Mesenchymal stem cell (in vitro differentiated cells and primary cell): ENCODE data around the gene PCDHB12. TPM values are rescaled to one million over a fixed set of nuclear protein-coding genes. Genes with fewer than 3 reads are reported as not detected.
"Not testable (repeated sequence)": the region's sequence is repeated elsewhere in the genome, so short reads cannot be mapped to it uniquely, and the experiment has no call there.

Experiments
- DNase-seq: peaks from one replicate; pipeline ENCODE4 v3.0.0-alpha.2; 2013
- H2AFZ ChIP-seq: one replicate; pipeline ENCODE4 v1.6.1; 2013; ENCODE audit warnings: low read depth, mild to moderate bottlenecking, control low read depth, inconsistent platforms, low read length, moderate library complexity
- H2AK5ac ChIP-seq: 2 replicates; pipeline ENCODE4 v1.6.1; 2013; ENCODE audit warnings: low read length, moderate library complexity, mild to moderate bottlenecking, inconsistent platforms; ENCODE audit not compliant: severe bottlenecking
- H2BK120ac ChIP-seq: one replicate; pipeline ENCODE4 v1.6.1; 2013; ENCODE audit warnings: low read depth, mild to moderate bottlenecking, inconsistent platforms, low read length, moderate library complexity
- H2BK12ac ChIP-seq, 2 experiments: one replicate each; pipeline ENCODE4 v1.6.1; 2013; ENCODE audit warnings: inconsistent platforms in 2 of 2, low read length in 2 of 2, mild to moderate bottlenecking in 2 of 2, moderate library complexity in 2 of 2, control low read depth in 1 of 2
- H2BK15ac ChIP-seq: one replicate; pipeline ENCODE4 v1.6.1; 2013; ENCODE audit warnings: mild to moderate bottlenecking, low read depth, inconsistent platforms; ENCODE audit not compliant: poor library complexity, severe bottlenecking
- H2BK5ac ChIP-seq: 2 replicates; pipeline ENCODE4 v1.6.1; 2013; ENCODE audit warnings: low read depth, mild to moderate bottlenecking, low read length, control low read depth, inconsistent platforms; ENCODE audit not compliant: poor library complexity, severe bottlenecking
- H3K14ac ChIP-seq, 2 experiments: one replicate each; pipeline ENCODE4 v1.6.1; 2013; ENCODE audit warnings: inconsistent platforms in 2 of 2, low read length in 2 of 2, control low read depth in 1 of 2, mild to moderate bottlenecking in 1 of 2, moderate library complexity in 1 of 2
- H3K18ac ChIP-seq, 2 experiments: one replicate each; pipeline ENCODE4 v1.6.1; 2013; ENCODE audit warnings: inconsistent platforms in 2 of 2, low read length in 2 of 2, control low read depth in 1 of 2, low read depth in 1 of 2, mild to moderate bottlenecking in 1 of 2
- H3K23ac ChIP-seq, 2 experiments: one replicate each; pipeline ENCODE4 v1.6.1; 2013; ENCODE audit warnings: inconsistent platforms in 2 of 2, low read length in 2 of 2, mild to moderate bottlenecking in 2 of 2, moderate library complexity in 2 of 2, control low read depth in 1 of 2
- H3K27ac ChIP-seq: 2 replicates; pipeline ENCODE4 v1.5.1; 2013; ENCODE audit warnings: mild to moderate bottlenecking, moderate library complexity, low read length, control low read depth, inconsistent platforms; ENCODE audit not compliant: poor library complexity, severe bottlenecking
- H3K27me3 ChIP-seq, 2 experiments: 2 replicates each; pipeline versions ENCODE4 v1.6.1 to v1.7.0; 2013; ENCODE audit warnings: low read length in 2 of 2, mild to moderate bottlenecking in 2 of 2, moderate library complexity in 2 of 2, control low read depth in 1 of 2, inconsistent platforms in 1 of 2; ENCODE audit not compliant: control insufficient read depth in 1 of 2, insufficient read depth in 1 of 2
- H3K36me3 ChIP-seq, 2 experiments: 2 replicates each; pipeline versions ENCODE4 v1.6.1 to v1.7.0; 2013; ENCODE audit warnings: low read length in 2 of 2, control low read depth in 1 of 2, inconsistent platforms in 1 of 2, low read depth in 1 of 2, mild to moderate bottlenecking in 1 of 2; ENCODE audit not compliant: insufficient read depth in 2 of 2, control insufficient read depth in 1 of 2
- H3K4ac ChIP-seq, 2 experiments: one replicate each; pipeline ENCODE4 v1.6.1; 2013; ENCODE audit warnings: inconsistent platforms in 2 of 2, low read length in 2 of 2, mild to moderate bottlenecking in 2 of 2, moderate library complexity in 2 of 2, control low read depth in 1 of 2, low read depth in 1 of 2
- H3K4me1 ChIP-seq: 2 replicates; pipeline ENCODE4 v1.6.1; 2013; ENCODE audit warnings: low read depth, low read length, control low read depth; ENCODE audit not compliant: control insufficient read depth, insufficient read depth
- H3K4me2 ChIP-seq: 2 replicates; pipeline ENCODE4 v1.6.1; 2013; ENCODE audit warnings: low read length, mild to moderate bottlenecking, inconsistent platforms; ENCODE audit not compliant: poor library complexity, severe bottlenecking
- H3K4me3 ChIP-seq, 2 experiments: 2 replicates each; pipeline versions ENCODE4 v1.5.1 to v1.7.0; 2013; ENCODE audit warnings: low read length in 2 of 2, mild to moderate bottlenecking in 2 of 2, control low read depth in 1 of 2, low read depth in 1 of 2; ENCODE audit not compliant: insufficient read depth in 1 of 2
- H3K79me1 ChIP-seq: replicated peaks from 2 replicates; pipeline ENCODE4 v1.6.1; 2013; ENCODE audit warnings: mild to moderate bottlenecking, control low read depth, low read length, inconsistent platforms; ENCODE audit not compliant: poor library complexity, severe bottlenecking
- H3K9ac ChIP-seq: 2 replicates; pipeline ENCODE4 v1.7.0; 2013; ENCODE audit warnings: mild to moderate bottlenecking, low read length, moderate library complexity
- H3K9me3 ChIP-seq: 2 replicates; pipeline ENCODE4 v1.7.0; 2013; ENCODE audit warnings: mild to moderate bottlenecking, low read length; ENCODE audit not compliant: control insufficient read depth
- H4K8ac ChIP-seq: one replicate; pipeline ENCODE4 v1.6.1; 2013; ENCODE audit warnings: inconsistent platforms, mild to moderate bottlenecking, low read length, moderate library complexity
- H4K91ac ChIP-seq: one replicate; pipeline ENCODE4 v1.6.1; 2013; ENCODE audit warnings: mild to moderate bottlenecking, low read length, inconsistent platforms
- WGBS: methylation state at CpG from one replicate; pipeline ENCODE4 v1.1.7; 2013; ENCODE audit warnings: mixed read lengths; 5-methylcytosine and 5-hydroxymethylcytosine counted together
- polyA plus RNA-seq, 2 experiments: library from polyadenylated mRNA; stranded (reverse); fragments of 200-250 nt; gene quantifications; one replicate each; pipeline ENCODE4 v1.2.3, GENCODE V29; 2013

Gene PCDHB12
- 0.17 TPM for polyA plus RNA-seq (2013, experiment 1 of 2)
- 0.15 TPM for polyA plus RNA-seq (2013, experiment 2 of 2)

DNA sequence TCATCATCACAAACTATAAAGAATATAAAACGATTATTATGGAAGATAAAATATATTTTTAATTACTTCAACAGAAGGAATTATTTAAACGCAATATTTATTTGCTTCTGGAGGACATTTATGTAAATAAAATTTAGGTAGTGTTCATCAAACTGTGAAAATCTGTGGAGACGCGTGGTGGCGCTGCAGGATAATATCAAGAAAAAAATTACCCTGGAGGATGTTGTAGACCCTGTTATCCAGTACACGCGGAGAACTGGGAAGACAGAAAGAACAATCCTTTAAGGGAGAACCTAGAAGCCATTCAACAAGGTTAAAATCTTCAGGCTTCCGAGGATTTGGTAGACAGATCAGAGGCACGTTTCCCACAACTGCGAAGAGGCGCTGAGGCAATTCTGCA is at the start of gene PCDHB12:
Gene PCDHB12 (plus strand): TSS at position 242 of the 400 bp plus-strand sequence. CDS start 189 bp downstream, outside the sequence.
- Histone ChIP-seq H3K18ac (no peak within 1 kb of the TSS), H3K79me1 (no peaks in the 10 kb centered on the region), H3K4ac (no peak within 1 kb of the TSS), H2BK12ac (no peak within 1 kb of the TSS), H3K4me2 (no peak within 1 kb of the TSS), H3K9ac (no peak within 1 kb of the TSS), H3K27me3 (no peaks in the 10 kb centered on the region), H3K23ac (no peak within 1 kb of the TSS), H2BK15ac (no peak within 1 kb of the TSS), H2AFZ (no peak within 1 kb of the TSS), H2AK5ac (no peak within 1 kb of the TSS), H4K8ac (no peak within 1 kb of the TSS), H3K27ac (no peak within 1 kb of the TSS), H3K4me1 (no peaks in the 10 kb centered on the region), H3K9me3 (peaks cover 76% of the 10 kb centered on the region), H3K4me3 (peak within 1 kb of the TSS in 1 of 2 experiments; percentile 13), H2BK120ac (no peak within 1 kb of the TSS), H3K36me3 (no peaks in the 10 kb centered on the region), H4K91ac (no peak within 1 kb of the TSS), H3K14ac (no peak within 1 kb of the TSS), H2BK5ac (no peak within 1 kb of the TSS)
- no peak for DNase-seq
- WGBS: 63% methylated on average over 10 of the region's 11 CpGs

DNA sequence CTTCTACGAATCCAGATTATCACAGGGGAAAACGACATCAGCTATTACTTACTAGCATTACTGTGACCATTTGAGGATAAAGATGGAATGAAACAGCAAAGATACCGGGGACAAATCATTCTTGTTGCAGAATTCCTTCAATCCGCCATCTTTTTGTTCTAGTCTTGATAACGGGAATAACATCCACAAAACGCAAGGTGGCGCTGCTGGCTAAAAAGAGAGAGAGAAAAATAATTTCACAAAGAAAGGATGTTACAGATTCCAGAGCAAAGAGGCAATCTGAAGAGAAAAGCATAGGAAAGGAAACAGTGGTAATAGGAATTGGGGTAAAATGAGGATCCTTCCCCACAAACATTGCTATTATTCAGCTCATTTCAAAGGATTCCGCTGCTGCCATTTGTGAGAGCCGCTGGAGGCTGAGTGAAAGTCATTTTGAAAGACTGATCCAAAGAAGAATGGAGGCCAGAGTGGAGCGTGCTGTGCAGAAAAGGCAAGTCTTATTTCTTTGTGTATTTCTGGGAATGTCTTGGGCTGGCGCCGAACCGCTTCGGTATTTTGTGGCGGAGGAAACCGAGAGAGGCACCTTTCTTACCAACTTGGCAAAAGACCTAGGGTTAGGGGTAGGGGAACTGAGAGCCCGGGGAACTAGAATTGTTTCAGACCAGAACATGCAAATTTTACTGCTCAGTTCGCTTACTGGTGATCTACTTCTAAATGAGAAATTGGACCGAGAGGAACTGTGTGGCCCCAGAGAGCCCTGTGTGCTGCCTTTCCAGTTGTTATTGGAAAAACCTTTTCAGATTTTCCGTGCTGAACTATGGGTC is 35.9 kb upstream of the PCDHB12 start, which contains the start of gene PCDHB7:
Gene PCDHB7 (plus strand): TSS at position 264 of the 824 bp plus-strand sequence. CDS start 192 bp downstream, at position 456.
- Histone ChIP-seq H3K4me3 (peak within 1 kb of the TSS in 1 of 2 experiments; percentile 59), H3K4ac (no peak within 1 kb of the TSS), H3K4me2 (no peak within 1 kb of the TSS), H3K9me3 (peaks cover 61% of the 10 kb centered on the region), H3K36me3 (no peaks in the 10 kb centered on the region), H3K27ac (no peak within 1 kb of the TSS), H2BK12ac (no peak within 1 kb of the TSS), H2BK120ac (no peak within 1 kb of the TSS), H2BK5ac (no peak within 1 kb of the TSS), H4K91ac (no peak within 1 kb of the TSS), H3K23ac (no peak within 1 kb of the TSS), H3K14ac (no peak within 1 kb of the TSS), H2AK5ac (no peak within 1 kb of the TSS), H3K9ac (peak within 1 kb of the TSS; percentile 55), H3K79me1 (no peaks in the 10 kb centered on the region), H3K4me1 (no peaks in the 10 kb centered on the region), H3K18ac (no peak within 1 kb of the TSS), H2AFZ (no peak within 1 kb of the TSS), H4K8ac (no peak within 1 kb of the TSS), H2BK15ac (no peak within 1 kb of the TSS), H3K27me3 (no peaks in the 10 kb centered on the region)
- peak; percentile 13 for DNase-seq
- WGBS: 76% methylated on average over 20 of the region's 20 CpGs

DNA sequence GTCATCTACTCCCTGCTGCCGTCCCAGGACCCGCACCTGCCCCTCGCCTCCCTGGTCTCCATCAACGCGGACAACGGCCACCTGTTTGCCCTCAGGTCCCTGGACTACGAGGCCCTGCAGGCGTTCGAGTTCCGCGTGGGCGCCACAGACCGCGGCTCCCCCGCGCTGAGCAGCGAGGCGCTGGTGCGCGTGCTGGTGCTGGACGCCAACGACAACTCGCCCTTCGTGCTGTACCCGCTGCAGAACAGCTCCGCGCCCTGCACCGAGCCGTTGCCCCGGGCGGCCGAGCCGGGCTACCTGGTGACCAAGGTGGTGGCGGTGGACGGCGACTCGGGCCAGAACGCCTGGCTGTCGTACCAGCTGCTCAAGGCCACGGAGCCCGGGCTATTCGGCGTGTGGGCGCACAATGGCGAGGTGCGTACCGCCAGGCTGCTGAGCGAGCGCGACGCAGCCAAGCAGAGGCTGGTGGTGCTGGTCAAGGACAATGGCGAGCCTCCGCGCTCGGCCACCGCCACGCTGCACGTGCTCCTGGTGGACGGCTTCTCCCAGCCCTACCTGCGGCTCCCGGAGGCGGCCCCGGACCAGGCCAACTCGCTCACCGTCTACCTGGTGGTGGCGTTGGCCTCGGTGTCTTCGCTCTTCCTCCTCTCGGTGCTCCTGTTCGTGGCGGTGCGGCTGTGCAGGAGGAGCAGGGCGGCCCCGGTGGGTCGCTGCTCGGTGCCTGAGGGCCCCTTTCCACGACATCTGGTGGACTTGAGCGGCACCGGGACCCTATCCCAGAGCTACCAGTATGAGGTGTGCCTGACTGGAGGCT is 34.0 kb upstream of the PCDHB12 start:
- whole genome bisulfite sequencing: 94% methylated on average over 68 of the region's 79 CpGs
- H3K4me3 ChIP-seq, H3K23ac ChIP-seq, H4K91ac ChIP-seq, H3K9ac ChIP-seq, H2AFZ ChIP-seq, H3K79me1 ChIP-seq, H2BK5ac ChIP-seq, H3K27ac ChIP-seq, DNase-seq, H2BK120ac ChIP-seq, H3K4me2 ChIP-seq, H3K27me3 ChIP-seq, H3K4ac ChIP-seq, H3K36me3 ChIP-seq, H4K8ac ChIP-seq, H3K4me1 ChIP-seq, H2BK12ac ChIP-seq, H2BK15ac ChIP-seq, H3K18ac ChIP-seq, H2AK5ac ChIP-seq, H3K14ac ChIP-seq: not testable (repeated sequence)
- H3K9me3 ChIP-seq: peaks cover 56% of the 10 kb centered on the region

DNA sequence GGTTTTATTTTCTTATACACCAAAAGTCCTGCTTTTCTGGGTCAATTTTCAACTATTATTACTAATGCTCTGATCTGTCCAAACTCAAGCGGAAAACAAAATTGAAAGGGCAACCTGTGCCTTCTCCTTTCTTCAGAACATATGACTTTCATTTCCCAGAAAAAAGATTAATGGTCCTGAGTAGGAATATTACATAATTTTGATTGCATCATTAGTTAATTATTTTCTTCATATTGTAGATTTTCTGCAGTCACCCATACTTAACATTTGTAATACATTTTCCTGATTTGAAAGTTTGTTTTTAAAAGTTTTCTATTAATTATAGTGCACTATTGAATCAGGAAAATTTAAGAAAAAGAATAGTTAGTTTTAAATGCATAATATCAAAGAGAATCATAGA is 32.6 kb upstream of the PCDHB12 start:
- no peak overlapping the region for H2BK120ac ChIP-seq
- H3K4me2 ChIP-seq: no peak overlapping the region
- no peak overlapping the region for H3K9ac ChIP-seq
- H3K4ac ChIP-seq: no peak overlapping the region
- H3K4me1 ChIP-seq: no peaks in the 10 kb centered on the region
- no peak overlapping the region for H4K8ac ChIP-seq
- H2BK5ac ChIP-seq: no peak overlapping the region
- H3K9me3 ChIP-seq: peaks cover 54% of the 10 kb centered on the region
- H3K79me1 ChIP-seq: no peaks in the 10 kb centered on the region
- 100% methylated on average over 1 of the region's 1 CpG for WGBS
- no peak overlapping the region for H3K18ac ChIP-seq
- no peak overlapping the region for H2BK12ac ChIP-seq
- H2AK5ac ChIP-seq: no peak overlapping the region
- H3K23ac ChIP-seq: no peak overlapping the region
- H3K14ac ChIP-seq: no peak overlapping the region
- no peak overlapping the region for H2AFZ ChIP-seq
- no peaks in the 10 kb centered on the region for H3K27me3 ChIP-seq
- no peak overlapping the region for H3K27ac ChIP-seq
- H3K36me3 ChIP-seq: no peaks in the 10 kb centered on the region
- no peak overlapping the region for H2BK15ac ChIP-seq
- H4K91ac ChIP-seq: no peak overlapping the region
- no peak overlapping the region for H3K4me3 ChIP-seq
- no peak for DNase-seq
